OCI-LY3 (cell line): Measurements from ENCODE around the gene ASCL2.

Source experiments
- H2AFZ ChIP-seq: fragments of 200-600, 300-600 bp; shearing (Covaris generic); 2 replicates; pipeline ENCODE4 v1.6.0; 2014; ENCODE audit warnings: antibody characterized with exemption, low read depth, low read length
- H3K27ac ChIP-seq: fragments of 200-600, 300-600 bp; sonication (generic); 2 replicates; pipeline ENCODE4 v1.5.1; 2014; ENCODE audit warnings: mild to moderate bottlenecking, low read length, moderate library complexity, mixed read lengths
- H3K27me3 ChIP-seq: fragments of 200-600, 300-600 bp; sonication (generic); 2 replicates; pipeline ENCODE4 v1.6.1; 2014; ENCODE audit warnings: low read depth, low read length, mixed read lengths
- H3K36me3 ChIP-seq: fragments of 200-600, 300-600 bp; sonication (generic); replicated peaks from 2 replicates; pipeline ENCODE3; 2014; ENCODE audit warnings: low read depth, low read length, mixed read lengths
- H3K4me1 ChIP-seq: fragments of 300-600, 200-600 bp; sonication (generic); 2 replicates; pipeline ENCODE4 v1.6.1; 2014; ENCODE audit warnings: low read length, mixed read lengths
- H3K4me2 ChIP-seq: fragments of 200-600, 300-600 bp; sonication (generic); 2 replicates; pipeline ENCODE4 v1.6.1; 2014; ENCODE audit warnings: low read length, mixed read lengths
- H3K4me3 ChIP-seq: fragments of 300-600, 200-600 bp; sonication (generic); 2 replicates; pipeline ENCODE4 v1.5.1; 2014; ENCODE audit warnings: antibody characterized with exemption, mild to moderate bottlenecking, low read length, moderate library complexity
- H3K79me2 ChIP-seq: fragments of 300-600, 200-600 bp; shearing (Covaris generic); 2 replicates; pipeline ENCODE4 v1.6.1; 2014; ENCODE audit warnings: mild to moderate bottlenecking, low read length, mixed read lengths
- H3K9ac ChIP-seq: fragments of 300-600, 200-600 bp; shearing (Covaris generic); 2 replicates; pipeline ENCODE4 v1.6.0; 2014; ENCODE audit warnings: mild to moderate bottlenecking, low read length, moderate library complexity
- H3K9me3 ChIP-seq: fragments of 200-600, 300-600 bp; shearing (Covaris generic); 2 replicates; pipeline ENCODE4 v1.6.1; 2014; ENCODE audit warnings: low read length, mixed read lengths; ENCODE audit not compliant: insufficient read depth
- H4K20me1 ChIP-seq: fragments of 200-600, 300-600 bp; sonication (generic); 2 replicates; pipeline ENCODE4 v1.6.1; 2016; ENCODE audit warnings: low read length, mixed read lengths; ENCODE audit not compliant: insufficient read depth
- CTCF ChIP-seq: fragments of 200-600, 300-600 bp; sonication (generic); IDR thresholded peaks from 2 replicates; pipeline ENCODE4 v1.5.1; 2014; ENCODE audit warnings: antibody characterized with exemption, low read length, low read depth
- EZH2phosphoT487 ChIP-seq: fragments of 200-600 bp; shearing (Covaris generic); IDR thresholded peaks from 2 replicates; pipeline ENCODE4 v1.6.1; 2018; ENCODE audit warnings: antibody characterized with exemption, mixed run types, low read depth

Gene ASCL2

GRCh38 chr11:2300290-2300935 lies 30.0 kb upstream of the ASCL2 start:
- Histone ChIP-seq H3K79me2 (no peaks in the 10 kb centered on the region), H3K4me3 (no peak overlapping the region)
- TF ChIP-seq CTCF (no peak), EZH2phosphoT487 (no peak)

DNA sequence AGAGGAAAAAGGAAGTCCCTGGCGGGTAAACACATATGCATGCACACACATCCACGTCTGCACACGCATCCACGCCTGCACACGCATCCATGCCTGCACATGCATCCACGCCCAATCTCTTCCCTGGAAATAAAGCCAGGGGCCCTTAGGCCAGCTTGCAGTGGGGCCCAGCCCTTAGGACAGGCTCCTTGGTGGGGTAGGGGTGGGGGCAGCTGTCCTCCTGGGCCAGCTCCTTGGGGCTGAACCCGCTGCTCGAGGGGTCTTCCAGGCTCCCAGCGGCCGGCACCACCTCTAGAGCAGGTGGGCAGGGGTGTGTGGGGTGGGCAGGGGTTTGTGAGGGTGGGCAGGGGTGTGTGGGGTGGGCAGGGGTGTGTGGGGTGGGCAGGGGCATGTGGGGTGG lies 29.4 kb upstream of the ASCL2 start:
- Histone ChIP-seq H3K4me2 (no peak overlapping the region), H3K4me1 (no peaks in the 10 kb centered on the region), H3K27ac (no peak overlapping the region), H3K9me3 (no peaks in the 10 kb centered on the region), H3K9ac (no peak overlapping the region), H3K79me2 (no peaks in the 10 kb centered on the region), H3K27me3 (0 out of 2 replicates have a peak, but pooled peaks cover 5% of the 10 kb centered on the region), H2AFZ (no peak overlapping the region), H4K20me1 (no peaks in the 10 kb centered on the region), H3K4me3 (no peak overlapping the region), H3K36me3 (no peaks in the 10 kb centered on the region)
- TF ChIP-seq EZH2phosphoT487 (no peak), CTCF (no peak)

More at GRCh38 chr11:2300290-2300935, 30.0 kb upstream of the ASCL2 start:
- Histone ChIP-seq H3K4me2 (no peak overlapping the region), H4K20me1 (no peaks in the 10 kb centered on the region), H3K27ac (no peak overlapping the region), H3K27me3 (0 out of 2 replicates have a peak, but pooled peaks cover 2% of the 10 kb centered on the region), H2AFZ (no peak overlapping the region), H3K9me3 (no peaks in the 10 kb centered on the region), H3K36me3 (no peaks in the 10 kb centered on the region), H3K4me1 (no peaks in the 10 kb centered on the region), H3K9ac (no peak overlapping the region)

DNA sequence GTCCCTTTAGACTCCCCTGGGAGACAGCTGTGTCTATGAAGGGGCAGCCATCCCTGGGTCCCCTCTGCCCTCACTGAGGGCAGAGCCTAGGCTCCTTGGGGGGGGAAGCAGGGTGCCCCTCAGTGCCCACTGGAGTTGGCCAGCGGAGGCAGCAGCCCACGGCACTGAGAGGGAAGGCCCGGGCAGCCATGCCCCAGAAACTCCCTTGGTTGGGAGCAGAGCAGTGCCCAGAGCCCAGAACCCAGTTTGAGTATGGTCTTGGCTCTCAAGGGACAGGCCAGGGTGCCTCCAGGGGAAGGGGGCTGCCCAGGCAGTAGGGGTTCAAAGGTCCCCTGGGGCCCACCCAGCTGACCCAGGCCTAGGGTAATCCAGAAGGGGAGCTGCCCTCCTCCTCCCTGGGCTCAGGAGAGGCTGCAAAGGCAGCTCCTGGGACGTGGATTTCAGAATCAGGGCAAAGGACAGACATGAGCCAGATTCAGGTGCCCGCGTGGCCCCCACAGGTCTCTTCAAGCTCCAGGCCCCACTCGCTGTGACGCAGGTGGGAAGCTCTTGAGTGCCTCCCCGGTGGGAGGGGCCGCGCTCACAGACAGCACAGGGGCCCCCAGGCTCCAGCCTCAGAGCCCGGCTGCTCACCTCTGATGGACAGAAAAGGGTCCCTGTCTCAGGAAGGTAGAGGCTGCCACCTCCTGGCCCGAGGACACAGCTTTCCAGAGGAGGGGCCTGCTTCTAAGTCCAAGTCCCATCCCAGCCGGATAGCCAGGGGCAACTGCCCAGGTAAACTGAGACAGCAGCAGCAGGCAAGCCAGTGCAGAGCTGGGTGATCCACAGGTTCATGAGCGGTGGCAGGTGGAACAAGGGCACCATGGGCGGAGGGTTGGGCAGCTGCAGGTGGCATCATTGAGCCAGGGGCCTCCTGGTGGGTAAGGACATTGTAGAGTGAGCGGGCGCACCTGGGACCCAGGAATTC lies 28.7 kb upstream of the ASCL2 start:
- no peak overlapping the region for H2AFZ ChIP-seq
- H3K4me1 ChIP-seq, result no peaks in the 10 kb centered on the region
- H3K4me3 ChIP-seq, result no peak overlapping the region
- no peaks in the 10 kb centered on the region for H3K79me2 ChIP-seq
- no peaks in the 10 kb centered on the region for H4K20me1 ChIP-seq
- 0 out of 2 replicates have a peak, but pooled peaks cover 5% of the 10 kb centered on the region for H3K27me3 ChIP-seq
- no peaks in the 10 kb centered on the region for H3K9me3 ChIP-seq
- H3K27ac ChIP-seq, result no peak overlapping the region
- no peaks in the 10 kb centered on the region for H3K36me3 ChIP-seq
- no peak overlapping the region for H3K9ac ChIP-seq
- TF ChIP-seq EZH2phosphoT487 (no peak), CTCF (peak; percentile 31)
- no peak overlapping the region for H3K4me2 ChIP-seq

DNA sequence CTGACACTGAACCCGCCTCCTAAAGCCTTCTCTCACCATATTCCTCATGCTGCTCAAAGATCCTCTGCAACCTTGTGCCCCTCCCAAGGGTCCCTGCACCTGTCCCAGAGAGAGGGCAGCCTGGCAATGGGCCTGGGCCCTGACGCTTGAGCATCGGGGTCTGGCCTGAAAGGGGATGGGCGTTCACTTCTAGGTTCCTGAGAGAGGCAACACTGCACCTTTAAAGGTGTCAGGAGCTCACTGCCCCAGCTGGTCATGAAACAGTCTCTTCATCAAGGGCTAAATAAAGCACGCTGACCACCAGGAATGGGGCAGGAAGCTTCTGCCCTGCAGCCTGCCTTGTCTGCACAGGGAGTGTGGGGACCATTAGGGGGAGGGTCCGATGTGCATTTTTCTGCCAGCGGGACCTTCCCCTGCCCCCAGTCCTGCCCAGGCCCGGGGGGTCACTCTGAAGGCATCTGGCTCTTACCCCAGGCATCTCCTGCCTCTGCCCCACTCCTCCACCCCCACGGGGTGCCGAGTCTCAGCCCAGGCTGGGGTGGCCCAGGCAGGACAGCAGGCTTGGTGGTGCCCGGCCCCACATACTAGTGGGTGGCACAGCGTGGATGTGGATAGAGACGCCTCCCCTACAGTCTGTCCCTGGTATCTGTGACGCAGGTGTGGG lies 27.9 kb upstream of the ASCL2 start:
- no peaks in the 10 kb centered on the region for H3K9me3 ChIP-seq
- no peak overlapping the region for H3K4me2 ChIP-seq
- TF ChIP-seq CTCF (no peak), EZH2phosphoT487 (no peak)
- H3K79me2 ChIP-seq, result no peaks in the 10 kb centered on the region
- no peak overlapping the region for H3K27ac ChIP-seq
- H2AFZ ChIP-seq, result no peak overlapping the region
- no peak overlapping the region for H3K4me3 ChIP-seq
- H3K27me3 ChIP-seq, result 0 out of 2 replicates have a peak, but pooled peaks cover 5% of the 10 kb centered on the region
- H3K9ac ChIP-seq, result no peak overlapping the region
- H4K20me1 ChIP-seq, result no peaks in the 10 kb centered on the region
- H3K4me1 ChIP-seq, result no peaks in the 10 kb centered on the region
- no peaks in the 10 kb centered on the region for H3K36me3 ChIP-seq
